Ishikawa (cell line): Measurements from ENCODE around the gene ANAPC5.

Experiments used
- CEBPB ChIP-seq: IDR thresholded peaks from 2 replicates; pipeline ENCODE4 v1.6.1; 2012
- CREB1 ChIP-seq: IDR thresholded peaks from 2 replicates; pipeline ENCODE4 v1.6.1; 2012; ENCODE audit warnings: low read depth
- EGR1 ChIP-seq: IDR thresholded peaks from 2 replicates; pipeline ENCODE4 v1.6.1; 2012
- EP300 ChIP-seq: IDR thresholded peaks from 2 replicates; pipeline ENCODE4 v1.6.1; 2012; ENCODE audit warnings: borderline replicate concordance
- MAX ChIP-seq: IDR thresholded peaks from 2 replicates; pipeline ENCODE4 v1.6.1; 2012
- NFIC ChIP-seq: IDR thresholded peaks from 2 replicates; pipeline ENCODE4 v1.6.1; 2012
- RAD21 ChIP-seq: IDR thresholded peaks from 2 replicates; pipeline ENCODE4 v1.6.1; 2012; ENCODE audit warnings: low read depth
- YY1 ChIP-seq: IDR thresholded peaks from 2 replicates; pipeline ENCODE4 v1.6.1; 2012; ENCODE audit warnings: low read depth

DNA sequence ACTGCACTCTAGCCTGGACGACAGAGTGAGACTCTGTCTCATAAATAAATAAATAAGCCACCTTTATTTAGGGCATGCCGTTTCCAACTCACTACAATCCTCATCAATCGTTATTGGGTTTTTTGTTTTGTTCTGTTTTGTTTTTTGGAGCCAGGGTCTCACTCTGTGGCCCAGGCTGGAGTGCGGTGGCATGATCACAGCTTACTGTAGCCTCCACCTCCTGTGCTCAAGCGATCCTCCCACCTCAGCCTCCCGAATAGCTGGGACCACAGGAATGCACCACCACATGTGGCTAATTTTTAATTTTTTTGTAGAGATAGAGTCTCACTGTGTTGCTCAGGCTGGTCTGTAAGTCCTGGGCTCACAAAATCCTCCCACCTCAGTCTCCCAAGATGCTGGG is 3.6 kb upstream of the ANAPC5 start:
- TF ChIP-seq EGR1: no peak
- no peak for TF ChIP-seq RAD21
- no peak for TF ChIP-seq MAX
- TF ChIP-seq YY1: no peak
- TF ChIP-seq CEBPB: no peak
- TF ChIP-seq CREB1: no peak
- no peak for TF ChIP-seq NFIC
- no peak for TF ChIP-seq EP300
